Ramos (cell line): ENCODE results near the gene CNTRL.
"Not testable (repeated sequence)": the region's sequence is repeated elsewhere in the genome, so short reads cannot be mapped to it uniquely, and the experiment has no call there.

Experiments
- in situ Hi-C: fragments of 300-500 bp; cut with MboI; formaldehyde crosslinking; loops from one replicate; pipeline ENCODE4 v1.14.3; 2022; ENCODE audit warnings: low sequenced_read_pairs; ENCODE audit not compliant: unreplicated experiment

The CNTRL gene

DNA sequence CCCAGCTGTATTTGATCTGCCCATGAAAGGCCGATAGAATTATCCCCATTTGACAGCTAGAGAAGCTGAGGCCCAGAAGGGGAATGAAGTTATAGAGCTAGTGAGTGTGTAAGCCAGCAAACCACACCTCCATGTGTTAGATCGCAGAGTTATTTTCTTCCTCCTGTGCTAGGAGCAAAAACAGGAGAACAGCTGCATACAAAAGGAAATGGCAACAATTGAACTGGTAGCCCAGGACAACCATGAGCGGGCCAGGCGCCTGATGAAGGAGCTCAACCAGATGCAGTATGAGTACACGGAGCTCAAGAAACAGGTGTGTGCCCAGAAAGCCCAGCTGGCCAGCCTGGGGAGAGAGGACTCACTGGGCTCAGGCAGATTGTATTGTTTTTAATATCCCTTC lies 96.5 kb downstream of the CNTRL start:
- in situ Hi-C loops = no loop called here

DNA sequence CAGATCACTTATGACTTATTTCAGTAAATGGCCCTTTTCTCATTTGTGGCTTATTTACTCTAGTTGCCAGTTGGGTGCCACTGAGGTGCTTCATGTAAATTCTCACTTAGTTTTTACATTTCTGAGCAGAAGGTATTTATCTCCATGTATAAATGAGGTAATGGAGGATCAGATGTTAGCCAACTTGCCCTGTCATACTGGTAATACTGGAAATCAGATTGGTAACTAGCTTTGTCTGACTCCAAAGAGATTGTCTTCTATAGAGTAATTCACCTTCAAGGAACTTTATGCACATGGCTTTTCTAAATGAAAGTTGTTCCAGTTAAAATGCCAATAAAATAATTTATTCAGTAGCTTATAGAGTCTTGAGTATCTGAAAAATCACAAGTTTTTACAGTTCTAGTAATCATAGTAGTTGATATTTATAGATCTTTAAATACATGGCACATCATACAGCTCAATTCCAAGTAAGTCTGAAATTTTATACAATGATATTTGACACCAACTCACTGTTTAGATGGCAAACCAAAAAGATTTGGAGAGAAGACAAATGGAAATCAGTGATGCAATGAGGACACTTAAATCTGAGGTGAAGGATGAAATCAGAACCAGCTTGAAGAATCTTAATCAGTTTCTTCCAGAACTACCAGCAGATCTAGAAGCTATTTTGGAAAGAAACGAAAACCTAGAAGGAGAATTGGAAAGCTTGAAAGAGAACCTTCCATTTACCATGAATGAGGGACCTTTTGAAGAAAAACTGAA lies 98.2 kb downstream of the CNTRL start:
- in situ Hi-C loops = no loop called here

DNA sequence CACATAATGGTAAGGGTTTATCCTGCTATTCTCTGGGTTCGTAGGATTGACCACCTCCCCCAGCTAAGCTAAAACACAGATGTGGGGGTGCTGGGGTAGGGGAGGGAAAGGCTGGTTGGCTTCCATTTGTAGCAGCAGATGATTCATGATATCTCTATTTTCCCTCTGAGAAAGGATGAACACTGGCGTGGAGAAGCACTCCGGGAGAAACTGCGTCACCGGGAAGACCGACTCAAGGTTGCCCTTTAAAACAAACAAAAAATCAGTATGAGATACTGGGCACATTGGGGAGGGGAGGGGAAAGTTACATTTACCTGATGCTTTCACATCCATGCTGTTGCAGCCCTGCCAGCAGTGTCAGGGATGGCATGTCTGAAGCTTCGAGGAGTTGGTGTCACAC lies 98.7 kb downstream of the CNTRL start:
- in situ Hi-C loops = no loop called here

DNA sequence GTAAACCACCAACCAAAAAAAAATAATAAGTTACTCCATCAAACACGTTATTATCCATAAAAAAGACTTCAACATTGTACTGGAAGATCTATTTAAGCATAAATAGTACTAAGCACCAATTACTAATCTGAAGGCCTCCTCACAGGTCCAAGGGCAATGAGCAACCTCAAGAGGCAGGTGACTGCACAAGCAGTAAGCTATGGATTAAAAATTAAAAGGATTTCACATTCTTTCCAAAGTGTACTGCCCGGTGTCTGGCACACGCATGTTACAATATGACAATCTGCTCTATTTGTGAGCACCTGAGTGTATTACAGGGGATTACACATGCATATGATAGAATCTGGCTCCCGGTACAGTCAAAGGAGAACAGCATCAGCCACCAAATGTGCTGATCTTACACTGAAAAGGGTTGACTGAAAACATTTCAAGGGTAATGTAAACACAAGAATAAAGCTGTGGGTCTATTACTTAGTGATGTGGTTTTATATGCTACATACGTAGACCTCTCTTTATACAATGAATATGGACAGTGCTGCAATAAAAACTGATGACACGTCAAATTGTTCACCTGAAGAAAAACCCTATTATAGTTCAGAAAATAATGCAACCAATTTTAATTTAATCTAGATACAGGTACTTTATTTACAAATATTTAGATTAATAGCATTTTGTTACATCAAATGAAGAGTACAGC lies 104.1 kb downstream of the CNTRL start:
- in situ Hi-C loops = no loop called here

DNA sequence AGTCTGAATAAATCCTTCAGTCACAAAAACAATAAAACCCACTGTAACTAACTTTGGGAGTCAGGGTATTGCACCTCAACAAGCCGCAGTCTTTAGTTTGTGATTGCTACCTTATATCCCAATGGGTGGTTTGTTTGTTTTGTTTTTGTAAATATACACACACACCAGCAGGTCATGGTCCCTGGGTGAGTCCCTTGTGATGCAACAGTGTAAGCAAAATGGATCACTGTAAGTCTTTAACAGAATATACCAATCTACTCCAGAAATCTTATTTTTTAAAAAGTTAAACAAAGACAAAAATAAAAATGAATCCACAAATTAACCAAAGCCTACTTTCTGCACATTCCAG lies 104.6 kb downstream of the CNTRL start:
- in situ Hi-C loops = not testable (repeated sequence)

DNA sequence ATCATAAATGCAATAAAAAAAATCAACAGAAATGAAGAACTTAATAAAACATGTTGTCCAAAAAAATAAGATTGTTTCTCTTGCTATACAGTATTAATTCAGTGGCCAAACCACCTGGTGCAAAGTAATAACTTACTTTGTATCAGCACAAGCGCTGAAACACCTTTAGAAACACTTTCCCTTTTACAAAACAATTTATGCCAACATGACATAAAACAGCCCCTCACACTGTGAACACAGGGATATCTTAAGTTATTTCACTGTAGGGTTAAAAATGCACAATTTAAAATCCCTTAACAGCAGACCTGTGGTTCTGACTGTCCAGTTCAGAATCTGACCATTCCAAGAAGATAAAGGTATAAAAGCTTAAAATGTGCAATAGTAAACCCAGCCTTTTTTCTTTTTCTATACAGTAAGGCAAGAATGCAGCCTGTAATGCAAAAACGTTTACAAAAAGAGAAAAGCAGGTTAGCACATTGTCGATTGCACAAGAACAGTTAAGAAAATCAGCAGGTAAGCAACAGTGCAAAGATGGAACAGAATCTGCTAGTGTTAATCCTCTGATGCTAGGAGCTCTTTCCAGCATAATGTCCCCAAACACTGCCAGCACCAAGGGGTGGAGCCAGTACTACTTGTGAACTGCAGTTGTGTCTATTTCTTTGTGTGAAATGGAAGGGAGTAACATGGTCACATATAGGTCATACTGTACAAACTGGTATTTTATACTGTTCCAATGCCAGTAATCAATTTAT lies 105.4 kb downstream of the CNTRL start:
- in situ Hi-C loops = no loop called here

DNA sequence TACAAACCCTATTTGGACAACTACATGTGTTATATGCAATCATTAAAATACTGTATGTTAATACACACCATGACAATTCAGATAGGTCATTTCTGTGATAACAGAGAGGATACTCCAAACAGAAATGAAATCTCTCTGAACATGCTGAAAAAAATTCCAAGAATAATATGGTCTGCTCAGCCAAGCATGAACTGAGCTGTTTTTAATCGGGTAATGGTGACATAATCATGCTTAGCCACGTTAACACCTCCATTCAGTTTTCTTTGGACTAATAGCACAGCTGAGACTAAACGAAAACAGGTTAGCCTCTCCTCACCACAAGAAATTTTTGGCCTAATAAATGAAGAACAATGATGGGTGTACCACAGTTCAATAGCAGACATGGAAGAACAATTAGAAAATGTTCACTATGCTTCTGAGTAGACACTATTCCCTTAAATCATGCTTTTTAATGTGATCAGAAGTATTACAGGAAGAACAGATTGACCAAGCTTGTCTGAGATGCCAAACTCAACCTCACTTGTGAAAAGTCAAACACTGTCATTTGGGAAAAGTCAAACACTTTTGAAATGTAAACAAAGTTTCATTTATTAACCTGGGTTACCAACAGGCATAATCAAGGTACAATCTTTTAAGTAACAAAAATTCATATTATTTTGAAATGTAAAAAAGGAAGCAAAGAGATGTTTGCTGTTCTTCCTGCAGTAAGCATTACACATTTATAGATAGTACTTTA lies 107.5 kb downstream of the CNTRL start:
- in situ Hi-C loops = no loop called here

DNA sequence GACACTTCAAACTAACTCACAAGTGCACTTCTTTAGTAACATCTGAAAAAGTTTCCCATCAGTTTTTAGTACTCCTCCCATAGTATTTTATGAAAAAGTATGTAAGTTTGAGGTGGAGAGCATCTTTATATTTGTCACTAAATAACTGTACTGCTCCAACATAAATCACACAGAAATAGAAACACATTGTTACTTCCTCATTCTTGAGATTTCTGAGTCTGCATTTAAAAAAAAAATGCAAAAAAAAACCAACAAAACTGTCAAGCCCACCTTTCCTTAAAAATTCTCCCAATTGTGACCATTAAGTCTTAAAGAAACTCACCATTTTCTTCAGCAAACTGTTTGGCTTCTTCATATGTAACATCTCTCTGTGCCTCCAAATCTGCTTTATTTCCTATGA lies 108.2 kb downstream of the CNTRL start:
- in situ Hi-C loops = no loop called here

DNA sequence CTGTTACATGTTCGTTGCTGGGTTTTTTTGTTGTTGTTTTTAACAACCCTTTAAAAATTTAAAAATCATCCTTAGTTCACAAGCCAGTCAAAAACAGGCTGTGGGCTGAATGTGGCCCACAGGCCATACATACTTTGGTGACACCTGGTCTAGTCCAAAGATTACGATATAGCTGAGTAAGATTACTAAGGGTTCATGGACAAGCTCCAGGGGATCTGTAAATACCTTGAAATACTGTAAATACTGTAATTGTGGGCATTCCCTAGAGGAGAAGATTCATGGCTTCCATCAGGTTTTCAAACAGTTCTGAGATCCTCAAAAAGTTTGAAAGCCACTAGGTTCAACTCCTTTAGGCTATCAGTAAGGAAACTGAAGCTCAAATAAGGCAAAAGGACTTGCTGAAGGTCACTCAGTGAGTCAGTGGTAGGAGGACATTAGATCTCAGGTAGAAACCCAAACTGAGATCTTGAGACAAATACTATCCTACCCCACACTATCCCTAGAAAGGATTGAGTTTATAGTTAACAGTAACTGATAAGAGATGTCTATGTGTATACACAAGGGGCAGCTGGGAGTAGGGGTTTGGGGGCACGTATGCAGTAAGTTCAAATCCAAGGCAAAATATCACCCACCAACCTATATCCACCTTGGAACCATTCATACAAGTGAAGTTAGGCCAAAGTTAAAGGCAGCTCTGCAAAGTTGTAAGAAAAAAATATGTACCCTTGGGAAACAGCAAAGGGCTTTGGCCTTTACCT lies 109.1 kb downstream of the CNTRL start:
- in situ Hi-C loops = no loop called here

DNA sequence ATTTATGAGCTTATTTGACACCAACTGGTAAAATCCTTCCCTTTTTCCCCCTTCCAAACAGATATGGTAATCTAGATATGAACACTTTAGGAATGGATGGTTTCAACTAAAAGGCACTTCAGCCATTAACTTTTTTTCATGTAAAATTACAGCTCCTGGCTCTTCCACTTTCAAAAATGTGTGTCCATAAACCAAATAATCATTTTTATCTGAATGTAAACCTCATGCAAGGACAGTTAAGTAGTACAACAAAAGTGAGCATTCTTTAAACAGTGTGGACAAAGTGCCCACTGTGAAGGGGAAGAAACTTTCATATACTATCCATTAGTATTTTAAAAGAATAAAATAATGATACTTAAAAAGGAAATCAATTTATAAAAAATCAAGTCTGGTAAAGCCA lies 109.7 kb downstream of the CNTRL start:
- in situ Hi-C loops = no loop called here

DNA sequence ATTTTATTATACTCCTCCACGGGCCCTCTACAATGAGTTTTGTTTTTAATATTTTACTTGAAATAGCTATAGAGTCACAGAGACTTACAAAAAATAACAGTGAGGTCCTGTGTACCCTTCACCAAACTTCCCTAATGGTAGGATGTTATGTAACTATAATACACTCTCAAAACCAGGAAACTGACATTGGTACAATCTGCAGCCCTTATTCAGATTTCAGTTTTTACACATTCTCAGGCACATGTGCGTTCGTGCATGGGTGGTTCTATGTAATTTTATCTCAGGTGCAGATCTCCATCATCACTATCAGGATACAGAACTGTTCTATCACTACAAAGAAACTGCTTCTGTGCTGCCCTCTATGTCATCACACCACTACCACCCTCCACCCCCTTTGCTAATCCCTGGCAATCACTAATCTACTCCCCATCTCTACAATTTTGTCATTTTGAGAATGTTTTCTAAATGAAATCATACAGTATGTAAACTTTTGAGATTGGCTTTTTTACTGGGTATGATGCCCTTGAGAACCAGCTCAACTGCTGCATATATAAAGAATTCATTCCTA lies 110.5 kb downstream of the CNTRL start:
- in situ Hi-C loops = no loop called here

DNA sequence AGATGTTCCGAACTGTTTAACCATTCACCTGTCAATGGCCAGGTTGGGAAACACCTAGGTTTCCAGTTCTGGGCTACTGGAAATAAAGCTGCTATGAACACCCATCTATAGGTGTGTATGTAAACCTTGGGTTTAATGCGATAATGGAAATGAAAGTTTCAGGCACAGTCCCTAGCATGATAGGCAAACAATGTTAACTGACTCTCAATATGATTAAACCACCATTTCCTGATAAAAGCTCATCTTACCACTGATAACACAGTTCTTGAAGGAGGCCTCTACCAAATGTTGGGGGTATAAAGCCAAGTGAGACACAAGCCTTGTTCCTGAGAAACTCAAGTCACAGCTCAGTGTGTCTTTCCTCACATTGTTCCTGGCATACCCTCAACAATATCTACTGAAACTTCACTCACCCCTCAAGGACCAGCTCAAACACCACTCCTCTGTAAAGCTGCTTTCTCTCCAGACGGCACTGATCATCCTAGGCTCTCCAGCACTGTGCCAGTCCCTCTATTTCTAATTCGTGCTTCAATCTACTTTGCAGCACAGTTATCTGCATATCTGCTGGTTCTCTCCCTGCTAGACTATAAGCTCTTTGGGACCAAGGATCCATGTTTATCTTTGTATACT lies 111.1 kb downstream of the CNTRL start:
- in situ Hi-C loops = no loop called here

DNA sequence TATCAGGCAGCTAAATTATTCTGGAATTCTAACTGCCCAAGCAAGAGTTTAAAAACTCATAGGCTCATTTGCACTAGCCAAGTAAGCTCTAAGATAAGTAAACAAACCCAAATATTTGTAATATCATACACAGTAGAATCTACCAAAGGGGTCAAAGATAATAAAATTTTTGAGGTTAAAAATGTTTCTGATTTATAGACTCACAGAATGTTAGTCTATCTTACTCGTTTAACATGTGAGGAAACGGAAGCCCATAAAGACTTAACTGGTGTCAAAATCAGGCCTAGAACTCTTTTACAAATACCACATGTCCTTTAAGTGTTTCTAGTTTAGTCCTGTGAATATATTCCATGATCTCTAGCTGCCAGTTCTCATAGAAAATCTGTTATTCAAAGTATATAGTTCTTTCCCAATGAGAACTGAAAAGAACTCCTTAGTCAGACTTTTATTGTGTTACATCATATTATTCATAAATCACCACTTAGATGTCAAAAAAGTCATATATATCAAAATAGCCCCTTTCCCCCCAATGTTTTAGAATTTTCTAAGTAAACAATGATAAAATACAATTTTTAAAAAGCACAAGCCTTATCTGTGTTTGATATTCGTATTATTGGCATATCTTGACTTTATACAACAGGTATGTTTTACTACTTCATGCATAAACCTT lies 113.0 kb downstream of the CNTRL start:
- in situ Hi-C loops = no loop called here

DNA sequence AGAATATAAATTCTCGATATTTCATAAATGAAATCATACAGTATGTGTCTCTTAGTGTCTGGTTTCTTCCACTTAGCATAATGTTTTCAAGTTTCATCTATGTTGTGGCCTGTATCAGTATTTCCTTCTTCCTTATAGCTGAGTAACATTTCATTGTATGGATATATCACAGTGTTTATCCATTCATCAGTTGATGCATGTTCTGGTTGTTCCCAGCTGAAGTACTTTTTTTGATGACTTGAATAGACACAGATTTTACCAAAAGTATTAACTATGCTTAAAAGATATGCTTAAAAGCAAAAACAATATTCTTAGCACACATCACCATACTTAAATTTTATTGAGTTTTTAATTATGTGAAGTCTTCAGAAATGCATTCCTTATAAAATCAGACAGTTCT lies 114.3 kb downstream of the CNTRL start:
- in situ Hi-C loops = no loop called here

DNA sequence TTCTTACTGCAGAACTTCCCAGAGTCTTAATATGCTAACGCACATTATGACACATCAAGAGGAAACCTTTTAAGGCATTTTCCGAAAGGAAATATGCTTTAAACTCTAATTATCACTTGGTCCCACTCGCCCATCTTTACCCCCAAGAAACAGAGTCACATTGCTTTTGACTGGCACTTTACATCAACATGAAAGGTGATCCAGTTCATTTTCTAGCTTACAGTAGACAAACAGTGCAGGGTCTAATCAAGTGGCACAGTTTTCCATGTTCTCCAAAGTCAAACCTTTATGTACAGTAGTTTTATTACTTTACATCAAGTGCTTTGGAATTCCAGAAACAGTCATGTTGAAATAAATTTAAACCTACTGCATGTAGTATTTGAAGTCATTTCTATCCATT lies 114.9 kb downstream of the CNTRL start:
- in situ Hi-C loops = no loop called here

DNA sequence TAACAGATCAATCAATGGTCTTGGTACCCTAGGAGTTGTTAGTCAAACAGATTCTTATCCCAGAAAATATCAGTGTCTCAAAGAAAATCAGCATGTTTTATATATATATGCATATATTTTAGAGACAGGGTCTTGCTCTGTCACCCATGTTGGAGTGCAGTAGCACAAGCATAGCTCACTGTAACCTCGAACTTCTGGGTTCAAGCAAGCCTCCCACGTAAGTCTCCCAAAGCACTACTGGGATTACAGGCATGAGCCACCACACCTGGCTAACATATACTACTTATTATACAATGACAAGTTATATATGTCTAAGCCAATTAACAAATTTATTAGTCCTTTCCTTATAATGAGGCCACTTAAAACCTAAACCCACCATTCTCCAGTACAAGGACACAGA lies 116.5 kb downstream of the CNTRL start:
- in situ Hi-C loops = no loop called here

DNA sequence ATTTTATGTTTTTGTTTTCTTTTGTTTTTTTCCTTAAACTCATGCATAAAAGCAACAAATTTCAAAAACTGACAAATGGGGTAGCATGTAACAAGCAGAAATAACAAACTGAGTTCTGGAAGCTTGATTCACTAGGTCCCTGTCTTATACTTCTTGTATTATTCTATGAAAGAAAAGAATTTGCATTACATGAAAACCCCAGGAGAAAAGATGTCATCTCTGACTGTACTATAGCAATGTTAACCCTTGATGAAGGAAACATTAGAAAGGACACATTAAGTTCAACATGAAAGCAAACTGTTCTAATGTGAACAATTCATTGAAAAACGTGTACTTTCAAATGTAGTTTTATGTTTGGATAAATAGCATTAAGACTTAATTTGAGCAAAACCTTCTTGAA lies 117.8 kb downstream of the CNTRL start:
- in situ Hi-C loops = no loop called here

DNA sequence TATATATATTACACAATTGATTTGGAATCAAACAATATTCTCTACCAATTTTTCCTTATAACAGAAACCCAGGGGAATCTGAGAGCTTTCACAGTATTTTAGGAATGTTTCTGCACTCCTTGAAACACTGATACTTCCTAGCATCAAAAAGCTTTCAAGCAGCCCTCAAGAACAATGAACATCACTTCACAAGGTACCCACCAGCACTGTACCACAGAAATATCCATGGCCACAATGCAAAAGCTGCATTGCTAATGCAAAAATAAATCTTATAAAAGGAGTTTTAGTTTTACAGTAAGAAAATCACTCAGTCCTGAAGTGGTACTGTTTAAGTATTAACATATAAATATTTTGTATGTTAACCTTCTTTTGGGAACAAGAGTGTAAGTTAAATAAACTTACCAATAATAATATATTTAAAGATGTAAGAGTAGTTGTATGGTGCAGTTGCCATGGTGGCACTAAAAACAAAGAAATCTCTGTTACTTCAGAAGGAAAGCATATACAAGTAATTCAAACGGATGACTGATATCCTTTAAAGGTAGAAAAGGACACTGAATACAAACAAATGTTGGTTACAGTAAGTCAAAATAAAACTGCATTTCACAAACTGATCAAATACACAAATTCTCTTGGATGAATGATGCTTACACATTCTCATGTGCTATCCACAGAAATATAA lies 118.3 kb downstream of the CNTRL start:
- in situ Hi-C loops = no loop called here
